ENCODE results near the gene PCBP3. TPM values are rescaled to one million over a fixed set of nuclear protein-coding genes. Genes with fewer than 3 reads are reported as not detected.

The PCBP3 gene
- polyA plus RNA-seq, 1 donor from 2014 or later: 1.7 TPM

DNA sequence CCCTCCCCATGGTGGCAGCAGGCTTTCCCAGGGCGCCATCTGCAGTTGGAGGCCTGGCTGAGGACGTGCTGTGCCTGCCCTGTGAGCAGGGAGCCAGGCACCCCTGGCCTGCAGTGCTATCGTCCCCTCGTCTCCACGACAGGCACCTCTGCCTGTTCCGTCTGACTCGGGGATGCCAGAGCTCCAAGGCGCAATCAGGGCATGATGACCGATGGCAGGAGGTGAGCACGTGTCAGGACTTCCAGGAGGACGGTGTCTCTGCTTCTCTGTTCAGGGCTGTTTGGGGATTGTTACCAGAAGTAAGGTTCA, 125.2 kb downstream of the PCBP3 start:
- TF ChIP-seq EP300 (conservative IDR thresholded peaks at IDR 0.05; ENCODE audit: poor library complexity, severe bottlenecking): no peak
- TF ChIP-seq, protein P1, sequence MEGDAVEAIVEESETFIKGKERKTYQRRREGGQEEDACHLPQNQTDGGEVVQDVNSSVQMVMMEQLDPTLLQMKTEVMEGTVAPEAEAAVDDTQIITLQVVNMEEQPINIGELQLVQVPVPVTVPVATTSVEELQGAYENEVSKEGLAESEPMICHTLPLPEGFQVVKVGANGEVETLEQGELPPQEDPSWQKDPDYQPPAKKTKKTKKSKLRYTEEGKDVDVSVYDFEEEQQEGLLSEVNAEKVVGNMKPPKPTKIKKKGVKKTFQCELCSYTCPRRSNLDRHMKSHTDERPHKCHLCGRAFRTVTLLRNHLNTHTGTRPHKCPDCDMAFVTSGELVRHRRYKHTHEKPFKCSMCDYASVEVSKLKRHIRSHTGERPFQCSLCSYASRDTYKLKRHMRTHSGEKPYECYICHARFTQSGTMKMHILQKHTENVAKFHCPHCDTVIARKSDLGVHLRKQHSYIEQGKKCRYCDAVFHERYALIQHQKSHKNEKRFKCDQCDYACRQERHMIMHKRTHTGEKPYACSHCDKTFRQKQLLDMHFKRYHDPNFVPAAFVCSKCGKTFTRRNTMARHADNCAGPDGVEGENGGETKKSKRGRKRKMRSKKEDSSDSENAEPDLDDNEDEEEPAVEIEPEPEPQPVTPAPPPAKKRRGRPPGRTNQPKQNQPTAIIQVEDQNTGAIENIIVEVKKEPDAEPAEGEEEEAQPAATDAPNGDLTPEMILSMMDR (IDR thresholded peaks at IDR 0.05; ENCODE audit: poor library complexity, severe bottlenecking): no peak
- TF ChIP-seq RAD21 (conservative IDR thresholded peaks at IDR 0.05): no peak
- no peak for TF ChIP-seq MXI1 (conservative IDR thresholded peaks at IDR 0.05; ENCODE audit: poor library complexity, severe bottlenecking)
- TF ChIP-seq EZH2 (IDR thresholded peaks at IDR 0.05; ENCODE audit: borderline replicate concordance, insufficient read depth, low read length, poor library complexity, severe bottlenecking): no peak
- no peak for TF ChIP-seq SMC3 (conservative IDR thresholded peaks at IDR 0.05; ENCODE audit: poor library complexity)
- no peak for TF ChIP-seq REST (IDR thresholded peaks at IDR 0.05; ENCODE audit: borderline replicate concordance)
- no peak for TF ChIP-seq TAF1 (IDR thresholded peaks at IDR 0.05; ENCODE audit: low read depth)
- TF ChIP-seq POLR2AphosphoS5 (IDR thresholded peaks at IDR 0.05): no peak
- no peaks in the 10 kb centered on the region for H3K79me2 ChIP-seq (replicated peaks; ENCODE audit: insufficient read depth, low read length)
- no peaks in the 10 kb centered on the region for H3K36me3 ChIP-seq (ENCODE audit: insufficient read depth, low read length)
- no peaks in the 10 kb centered on the region for H4K20me1 ChIP-seq (ENCODE audit: insufficient read depth)
- H3K4me3 ChIP-seq (ENCODE audit: low read length): no peak overlapping the region
- H3K9ac ChIP-seq (ENCODE audit: low read length): no peak overlapping the region
- no peaks in the 10 kb centered on the region for H3F3A ChIP-seq (ENCODE audit: insufficient read depth, low read length, poor library complexity, severe bottlenecking)
- peaks cover 7% of the 10 kb centered on the region for H3K9me3 ChIP-seq (ENCODE audit: low read length)
- H3K9me2 ChIP-seq (ENCODE audit: insufficient read depth, low read length): no peaks in the 10 kb centered on the region
- H3K27ac ChIP-seq (ENCODE audit: low read length): no peak overlapping the region
- H3K27me3 ChIP-seq (ENCODE audit: insufficient read depth, low read depth, low read length): no peaks in the 10 kb centered on the region
- H2AFZ ChIP-seq (ENCODE audit: low read depth, low read length): no peak overlapping the region
- no peak overlapping the region for H3K4me2 ChIP-seq (ENCODE audit: low read length)

GRCh38 chr21:45769294-45769693, 125.8 kb downstream of the PCBP3 start:
- no peak for TF ChIP-seq SMC3 (conservative IDR thresholded peaks at IDR 0.05; ENCODE audit: poor library complexity)
- no peak for TF ChIP-seq MXI1 (conservative IDR thresholded peaks at IDR 0.05; ENCODE audit: poor library complexity, severe bottlenecking)
- no peak for TF ChIP-seq EZH2 (IDR thresholded peaks at IDR 0.05; ENCODE audit: borderline replicate concordance, insufficient read depth, low read length, poor library complexity, severe bottlenecking)
- no peak for TF ChIP-seq RAD21 (conservative IDR thresholded peaks at IDR 0.05)
- no peak for TF ChIP-seq POLR2AphosphoS5 (IDR thresholded peaks at IDR 0.05)
- TF ChIP-seq TAF1 (IDR thresholded peaks at IDR 0.05; ENCODE audit: low read depth): no peak
- no peak for TF ChIP-seq EP300 (conservative IDR thresholded peaks at IDR 0.05; ENCODE audit: poor library complexity, severe bottlenecking)
- no peak for TF ChIP-seq REST (IDR thresholded peaks at IDR 0.05; ENCODE audit: borderline replicate concordance)
- TF ChIP-seq, protein P1 (IDR thresholded peaks at IDR 0.05; ENCODE audit: poor library complexity, severe bottlenecking): no peak
- Histone ChIP-seq H3K79me2 (replicated peaks; ENCODE audit: insufficient read depth, low read length) (no peaks in the 10 kb centered on the region), H2AFZ (ENCODE audit: low read depth, low read length) (no peak overlapping the region), H3K36me3 (ENCODE audit: insufficient read depth, low read length) (no peaks in the 10 kb centered on the region), H3F3A (ENCODE audit: insufficient read depth, low read length, poor library complexity, severe bottlenecking) (no peaks in the 10 kb centered on the region), H3K9me2 (ENCODE audit: insufficient read depth, low read length) (no peaks in the 10 kb centered on the region), H3K27ac (ENCODE audit: low read length) (no peak overlapping the region), H3K9ac (ENCODE audit: low read length) (no peak overlapping the region), H3K27me3 (ENCODE audit: insufficient read depth, low read depth, low read length) (no peaks in the 10 kb centered on the region), H3K9me3 (ENCODE audit: low read length) (peaks cover 7% of the 10 kb centered on the region), H4K20me1 (ENCODE audit: insufficient read depth) (no peaks in the 10 kb centered on the region), H3K4me2 (ENCODE audit: low read length) (no peak overlapping the region), H3K4me3 (ENCODE audit: low read length) (no peak overlapping the region)

All from neural cell (in vitro differentiated cells).